PFSK-1 (cell line): ENCODE data around the gene RPS6KB1.

Source experiments
- POLR2AphosphoS5 ChIP-seq: IDR thresholded peaks from 2 replicates; pipeline ENCODE4 v1.6.1; 2012; ENCODE audit warnings: low read depth, mild to moderate bottlenecking, control low read depth, low read length, moderate library complexity
- TF ChIP-seq, protein P1 (sequence below), 2 experiments: IDR thresholded peaks; 2 replicates each; pipeline versions ENCODE4 v1.6.1 to v1.8.0; 2011 to 2012; ENCODE audit warnings: low read depth in 2 of 2, low read length in 2 of 2, control low read depth in 1 of 2, inconsistent platforms in 1 of 2, mild to moderate bottlenecking in 1 of 2, moderate library complexity in 1 of 2; ENCODE audit not compliant: insufficient read depth in 1 of 2

DNA sequence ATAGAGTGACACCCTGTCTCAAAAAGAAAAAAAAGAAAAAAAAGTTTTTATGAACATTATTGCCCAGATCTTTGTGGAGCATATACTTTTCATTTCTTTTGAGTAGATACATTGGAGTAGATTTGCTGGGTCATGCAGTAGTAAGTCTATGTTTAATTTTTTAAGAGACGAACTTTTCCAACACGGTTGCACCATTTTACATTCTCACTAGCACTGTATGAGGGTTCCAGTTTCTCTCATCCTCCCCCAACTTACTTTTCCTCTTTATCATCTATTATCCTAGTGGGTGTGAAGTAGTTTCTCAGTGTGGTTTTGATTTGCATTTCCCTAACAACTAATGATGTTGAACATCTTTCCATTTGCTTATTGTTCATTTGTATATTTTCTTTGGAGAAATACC, 10.5 kb downstream of the RPS6KB1 start:
- TF ChIP-seq, protein P1, sequence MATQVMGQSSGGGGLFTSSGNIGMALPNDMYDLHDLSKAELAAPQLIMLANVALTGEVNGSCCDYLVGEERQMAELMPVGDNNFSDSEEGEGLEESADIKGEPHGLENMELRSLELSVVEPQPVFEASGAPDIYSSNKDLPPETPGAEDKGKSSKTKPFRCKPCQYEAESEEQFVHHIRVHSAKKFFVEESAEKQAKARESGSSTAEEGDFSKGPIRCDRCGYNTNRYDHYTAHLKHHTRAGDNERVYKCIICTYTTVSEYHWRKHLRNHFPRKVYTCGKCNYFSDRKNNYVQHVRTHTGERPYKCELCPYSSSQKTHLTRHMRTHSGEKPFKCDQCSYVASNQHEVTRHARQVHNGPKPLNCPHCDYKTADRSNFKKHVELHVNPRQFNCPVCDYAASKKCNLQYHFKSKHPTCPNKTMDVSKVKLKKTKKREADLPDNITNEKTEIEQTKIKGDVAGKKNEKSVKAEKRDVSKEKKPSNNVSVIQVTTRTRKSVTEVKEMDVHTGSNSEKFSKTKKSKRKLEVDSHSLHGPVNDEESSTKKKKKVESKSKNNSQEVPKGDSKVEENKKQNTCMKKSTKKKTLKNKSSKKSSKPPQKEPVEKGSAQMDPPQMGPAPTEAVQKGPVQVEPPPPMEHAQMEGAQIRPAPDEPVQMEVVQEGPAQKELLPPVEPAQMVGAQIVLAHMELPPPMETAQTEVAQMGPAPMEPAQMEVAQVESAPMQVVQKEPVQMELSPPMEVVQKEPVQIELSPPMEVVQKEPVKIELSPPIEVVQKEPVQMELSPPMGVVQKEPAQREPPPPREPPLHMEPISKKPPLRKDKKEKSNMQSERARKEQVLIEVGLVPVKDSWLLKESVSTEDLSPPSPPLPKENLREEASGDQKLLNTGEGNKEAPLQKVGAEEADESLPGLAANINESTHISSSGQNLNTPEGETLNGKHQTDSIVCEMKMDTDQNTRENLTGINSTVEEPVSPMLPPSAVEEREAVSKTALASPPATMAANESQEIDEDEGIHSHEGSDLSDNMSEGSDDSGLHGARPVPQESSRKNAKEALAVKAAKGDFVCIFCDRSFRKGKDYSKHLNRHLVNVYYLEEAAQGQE (IDR thresholded peaks at IDR 0.05; ENCODE audit: insufficient read depth in 1 of 2, low read depth in 2 of 2, low read length in 2 of 2): no peak
- no peak for TF ChIP-seq POLR2AphosphoS5
